WTC11 (cell line): ENCODE data around the gene SCYL1.

Experiments
- ESRRA ChIP-seq: sonication (generic); formaldehyde crosslinking; IDR thresholded peaks from 2 replicates; pipeline ENCODE4 v1.8.1; 2022; ENCODE audit warnings: mild to moderate bottlenecking, missing genetic modification reagents, borderline replicate concordance
- FOXK1 ChIP-seq: sonication (generic); formaldehyde crosslinking; IDR thresholded peaks from 2 replicates; pipeline ENCODE4 v1.8.0; 2022; ENCODE audit warnings: mild to moderate bottlenecking, moderate library complexity, missing genetic modification reagents
- FOXP1 ChIP-seq: sonication (generic); formaldehyde crosslinking; IDR thresholded peaks from 2 replicates; pipeline ENCODE4 v1.8.0; 2022; ENCODE audit warnings: missing genetic modification reagents, mild to moderate bottlenecking, moderate library complexity, borderline replicate concordance
- NR1H2 ChIP-seq: sonication (generic); formaldehyde crosslinking; IDR thresholded peaks from 2 replicates; pipeline ENCODE4 v1.9.0; 2021; ENCODE audit warnings: mild to moderate bottlenecking, moderate library complexity, missing genetic modification reagents
- RELA ChIP-seq: sonication (generic); formaldehyde crosslinking; IDR thresholded peaks from 2 replicates; pipeline ENCODE4 v1.8.1; 2022; ENCODE audit warnings: missing genetic modification reagents, mild to moderate bottlenecking, borderline replicate concordance
- SP1 ChIP-seq: sonication (generic); formaldehyde crosslinking; conservative IDR thresholded peaks from 2 replicates; pipeline ENCODE4 v1.8.1; 2022; ENCODE audit warnings: missing genetic modification reagents
- ZNF263 ChIP-seq: sonication (generic); formaldehyde crosslinking; IDR thresholded peaks from 2 replicates; pipeline ENCODE4 v1.8.1; 2022; ENCODE audit warnings: low read depth, mild to moderate bottlenecking, moderate library complexity, missing genetic modification reagents
- ZNF396 ChIP-seq: fragments of 250-450 bp; sonication (Bioruptor Pico); IDR thresholded peaks from 2 replicates; pipeline ENCODE4 v1.8.0; 2021; ENCODE audit warnings: mild to moderate bottlenecking, moderate library complexity, borderline replicate concordance
- TF ChIP-seq, protein P1 (sequence below): fragments of 200-600 bp; IDR thresholded peaks from 2 replicates; pipeline ENCODE4 v1.8.0; 2022; ENCODE audit warnings: antibody characterized with exemption
- TF ChIP-seq, protein P2 (sequence below): sonication (generic); formaldehyde crosslinking; IDR thresholded peaks from 2 replicates; pipeline ENCODE4 v1.8.0; 2023; ENCODE audit warnings: mild to moderate bottlenecking, missing genetic modification reagents
- TF ChIP-seq, protein P3 (sequence below): sonication (generic); formaldehyde crosslinking; IDR thresholded peaks from 2 replicates; pipeline ENCODE4 v1.8.1; 2022; ENCODE audit warnings: low read depth, missing genetic modification reagents, borderline replicate concordance

DNA sequence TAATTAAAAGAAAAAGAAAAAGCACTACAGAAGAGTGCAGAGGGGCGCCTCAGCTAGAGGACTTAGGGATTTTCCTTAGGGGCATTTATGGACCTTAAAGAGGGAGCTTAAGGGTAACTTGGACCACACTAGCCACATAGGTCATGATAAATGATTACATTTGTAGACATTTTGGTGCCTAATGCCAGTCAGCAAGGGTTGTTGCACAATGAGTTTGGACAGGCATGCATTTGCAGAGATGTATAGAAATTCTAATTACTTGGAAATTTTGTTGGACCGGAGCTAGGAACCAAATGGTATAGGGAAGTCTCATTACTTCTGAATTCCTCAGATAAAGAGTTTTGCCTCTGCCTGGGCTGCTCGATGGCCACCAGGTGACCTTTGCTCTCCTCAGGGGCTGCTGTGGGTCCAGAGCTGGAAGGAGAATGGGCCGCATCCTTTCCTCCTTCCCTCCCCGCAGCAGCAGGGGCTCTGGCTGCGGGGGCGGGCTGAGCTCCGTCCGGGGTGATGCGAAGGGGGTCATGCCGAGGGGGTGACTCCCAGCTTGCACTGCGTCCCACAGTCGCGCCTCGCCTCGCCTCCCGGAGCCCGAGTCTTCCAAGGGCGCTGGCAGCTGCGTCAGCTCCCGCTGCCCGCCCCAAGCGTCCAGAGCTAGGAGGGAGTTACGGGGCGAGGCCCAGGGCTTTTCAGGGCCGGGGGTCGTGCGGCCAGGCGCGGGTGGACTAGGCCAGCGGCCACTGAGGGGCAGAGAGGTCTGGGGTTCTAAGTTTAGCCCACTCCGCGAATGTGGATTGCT is 46.3 kb upstream of the SCYL1 start:
- no peak for TF ChIP-seq FOXK1 (CRISPR knock-in tag)
- no peak for TF ChIP-seq SP1 (CRISPR knock-in tag)
- TF ChIP-seq, protein P1, sequence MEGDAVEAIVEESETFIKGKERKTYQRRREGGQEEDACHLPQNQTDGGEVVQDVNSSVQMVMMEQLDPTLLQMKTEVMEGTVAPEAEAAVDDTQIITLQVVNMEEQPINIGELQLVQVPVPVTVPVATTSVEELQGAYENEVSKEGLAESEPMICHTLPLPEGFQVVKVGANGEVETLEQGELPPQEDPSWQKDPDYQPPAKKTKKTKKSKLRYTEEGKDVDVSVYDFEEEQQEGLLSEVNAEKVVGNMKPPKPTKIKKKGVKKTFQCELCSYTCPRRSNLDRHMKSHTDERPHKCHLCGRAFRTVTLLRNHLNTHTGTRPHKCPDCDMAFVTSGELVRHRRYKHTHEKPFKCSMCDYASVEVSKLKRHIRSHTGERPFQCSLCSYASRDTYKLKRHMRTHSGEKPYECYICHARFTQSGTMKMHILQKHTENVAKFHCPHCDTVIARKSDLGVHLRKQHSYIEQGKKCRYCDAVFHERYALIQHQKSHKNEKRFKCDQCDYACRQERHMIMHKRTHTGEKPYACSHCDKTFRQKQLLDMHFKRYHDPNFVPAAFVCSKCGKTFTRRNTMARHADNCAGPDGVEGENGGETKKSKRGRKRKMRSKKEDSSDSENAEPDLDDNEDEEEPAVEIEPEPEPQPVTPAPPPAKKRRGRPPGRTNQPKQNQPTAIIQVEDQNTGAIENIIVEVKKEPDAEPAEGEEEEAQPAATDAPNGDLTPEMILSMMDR, result no peak
- no peak for TF ChIP-seq ZNF263 (CRISPR knock-in tag)
- no peak for TF ChIP-seq RELA
- TF ChIP-seq ESRRA, result no peak
- TF ChIP-seq ZNF396 (CRISPR knock-in tag), result no peak
- TF ChIP-seq, protein P2, sequence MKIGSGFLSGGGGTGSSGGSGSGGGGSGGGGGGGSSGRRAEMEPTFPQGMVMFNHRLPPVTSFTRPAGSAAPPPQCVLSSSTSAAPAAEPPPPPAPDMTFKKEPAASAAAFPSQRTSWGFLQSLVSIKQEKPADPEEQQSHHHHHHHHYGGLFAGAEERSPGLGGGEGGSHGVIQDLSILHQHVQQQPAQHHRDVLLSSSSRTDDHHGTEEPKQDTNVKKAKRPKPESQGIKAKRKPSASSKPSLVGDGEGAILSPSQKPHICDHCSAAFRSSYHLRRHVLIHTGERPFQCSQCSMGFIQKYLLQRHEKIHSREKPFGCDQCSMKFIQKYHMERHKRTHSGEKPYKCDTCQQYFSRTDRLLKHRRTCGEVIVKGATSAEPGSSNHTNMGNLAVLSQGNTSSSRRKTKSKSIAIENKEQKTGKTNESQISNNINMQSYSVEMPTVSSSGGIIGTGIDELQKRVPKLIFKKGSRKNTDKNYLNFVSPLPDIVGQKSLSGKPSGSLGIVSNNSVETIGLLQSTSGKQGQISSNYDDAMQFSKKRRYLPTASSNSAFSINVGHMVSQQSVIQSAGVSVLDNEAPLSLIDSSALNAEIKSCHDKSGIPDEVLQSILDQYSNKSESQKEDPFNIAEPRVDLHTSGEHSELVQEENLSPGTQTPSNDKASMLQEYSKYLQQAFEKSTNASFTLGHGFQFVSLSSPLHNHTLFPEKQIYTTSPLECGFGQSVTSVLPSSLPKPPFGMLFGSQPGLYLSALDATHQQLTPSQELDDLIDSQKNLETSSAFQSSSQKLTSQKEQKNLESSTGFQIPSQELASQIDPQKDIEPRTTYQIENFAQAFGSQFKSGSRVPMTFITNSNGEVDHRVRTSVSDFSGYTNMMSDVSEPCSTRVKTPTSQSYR, result no peak
- TF ChIP-seq NR1H2, result no peak
- TF ChIP-seq, protein P3, sequence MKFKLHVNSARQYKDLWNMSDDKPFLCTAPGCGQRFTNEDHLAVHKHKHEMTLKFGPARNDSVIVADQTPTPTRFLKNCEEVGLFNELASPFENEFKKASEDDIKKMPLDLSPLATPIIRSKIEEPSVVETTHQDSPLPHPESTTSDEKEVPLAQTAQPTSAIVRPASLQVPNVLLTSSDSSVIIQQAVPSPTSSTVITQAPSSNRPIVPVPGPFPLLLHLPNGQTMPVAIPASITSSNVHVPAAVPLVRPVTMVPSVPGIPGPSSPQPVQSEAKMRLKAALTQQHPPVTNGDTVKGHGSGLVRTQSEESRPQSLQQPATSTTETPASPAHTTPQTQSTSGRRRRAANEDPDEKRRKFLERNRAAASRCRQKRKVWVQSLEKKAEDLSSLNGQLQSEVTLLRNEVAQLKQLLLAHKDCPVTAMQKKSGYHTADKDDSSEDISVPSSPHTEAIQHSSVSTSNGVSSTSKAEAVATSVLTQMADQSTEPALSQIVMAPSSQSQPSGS (CRISPR knock-in tag), result no peak
- 0 out of 2 replicates have a peak, but pooled peaks have one; percentile 51 for TF ChIP-seq FOXP1
